GM12874 (cell line): ENCODE data around the gene ZFYVE9.

Source experiments
- CTCF ChIP-seq: IDR thresholded peaks from 2 replicates; pipeline ENCODE4 v1.5.1; 2011; ENCODE audit warnings: low read depth, mild to moderate bottlenecking, control low read depth, low read length, moderate library complexity; ENCODE audit not compliant: insufficient read depth

Gene ZFYVE9

GRCh38 chr1:52341655-52342260 lies 199.9 kb downstream of the ZFYVE9 start:
- TF ChIP-seq CTCF, result no peak

- TF ChIP-seq CTCF, result no peak
These were observed 202.1 kb downstream of the ZFYVE9 start for GRCh38 chr1:52343979-52344378.

- no peak for TF ChIP-seq CTCF
These were observed 203.4 kb downstream of the ZFYVE9 start for GRCh38 chr1:52345252-52345651.

GRCh38 chr1:52346653-52347052 lies 204.8 kb downstream of the ZFYVE9 start:
- no peak for TF ChIP-seq CTCF

- TF ChIP-seq CTCF, result no peak
These were observed 206.9 kb downstream of the ZFYVE9 start for GRCh38 chr1:52348704-52349300.

- no peak for TF ChIP-seq CTCF
These were observed 210.8 kb downstream of the ZFYVE9 start for GRCh38 chr1:52352690-52353089.

- TF ChIP-seq CTCF, result no peak
These were observed 213.5 kb downstream of the ZFYVE9 start for GRCh38 chr1:52355436-52355835.
